ENCODE data around the gene CDC42BPB.

The CDC42BPB gene

DNA sequence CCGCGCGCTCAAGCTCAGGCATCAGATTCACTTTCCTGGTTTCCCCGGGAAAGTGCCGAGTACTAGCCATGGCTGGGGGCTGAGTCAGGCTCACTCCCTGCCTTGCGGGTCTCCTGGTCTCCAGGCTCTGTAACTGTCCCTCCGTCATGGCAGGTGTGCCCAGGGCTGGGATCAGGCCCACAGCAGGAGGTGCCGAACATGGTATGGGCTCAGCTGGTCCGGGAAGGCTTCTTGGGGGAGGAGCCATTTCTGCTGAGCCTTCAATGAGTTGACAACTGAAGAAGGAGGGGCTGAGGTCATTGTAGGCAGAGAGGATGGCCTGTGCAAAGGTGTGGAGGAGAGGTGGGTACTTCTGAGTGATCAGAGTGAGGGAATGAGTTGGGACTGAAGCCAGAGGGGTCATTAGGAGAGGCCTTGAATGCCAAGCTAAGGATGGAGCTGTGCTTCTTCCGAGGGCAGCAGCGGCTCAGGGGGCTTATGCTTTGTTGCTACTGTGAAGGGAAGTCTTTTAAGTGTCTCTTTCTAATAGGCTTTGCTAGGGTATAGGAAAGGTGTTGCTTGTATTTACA, 37.9 kb upstream of the CDC42BPB start:
- DNase-seq: no peak

DNA sequence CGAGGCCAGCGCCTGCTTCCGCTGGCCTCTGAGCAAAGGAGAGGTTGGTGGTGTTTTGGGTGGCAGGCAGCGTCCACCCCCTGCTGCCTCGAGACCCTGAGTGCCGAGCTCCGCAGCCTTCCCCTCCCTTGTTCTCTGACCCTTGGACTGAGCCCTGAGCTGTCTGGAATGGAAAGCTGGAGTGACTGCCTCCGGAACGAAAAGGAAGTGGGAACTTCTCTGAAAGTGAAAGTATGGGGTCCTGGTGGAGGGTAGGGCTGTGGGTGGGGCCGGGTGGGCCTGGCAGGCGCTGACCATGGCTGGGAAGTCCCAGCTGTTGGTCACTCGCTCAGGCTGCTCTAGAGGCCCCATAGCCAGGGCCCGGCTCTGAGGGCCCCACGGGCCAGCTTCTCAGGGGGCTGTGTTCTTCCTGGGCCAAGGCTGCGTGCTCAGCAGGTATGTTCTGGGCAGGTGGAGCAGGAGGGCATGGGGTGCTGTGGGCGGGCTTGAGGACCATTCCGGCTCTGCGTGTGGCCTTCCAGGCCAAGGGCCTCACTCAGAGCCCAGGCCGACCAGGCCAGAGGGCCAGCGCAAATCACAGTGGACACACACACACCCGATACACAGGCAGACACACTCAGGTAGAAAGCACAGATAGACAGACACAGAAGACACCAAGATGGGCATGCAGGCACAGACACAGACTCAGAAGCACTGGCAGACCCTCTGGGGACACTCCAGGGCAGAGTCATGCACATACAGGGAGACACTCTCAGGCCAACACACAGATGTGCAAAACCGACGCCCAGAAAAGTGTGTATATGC, 37.3 kb upstream of the CDC42BPB start, which contains the start of gene EXOC3L4:
Gene EXOC3L4 (plus strand): TSS at position 320 of the 804 bp plus-strand sequence. CDS start 5,495 bp downstream, outside the sequence.
- no peak for DNase-seq

- no peak for DNase-seq
These were observed 36.6 kb upstream of the CDC42BPB start for GRCh38 chr14:103093856-103094405.

- no peak for DNase-seq
These were observed 34.5 kb upstream of the CDC42BPB start for GRCh38 chr14:103091883-103092222.

DNA sequence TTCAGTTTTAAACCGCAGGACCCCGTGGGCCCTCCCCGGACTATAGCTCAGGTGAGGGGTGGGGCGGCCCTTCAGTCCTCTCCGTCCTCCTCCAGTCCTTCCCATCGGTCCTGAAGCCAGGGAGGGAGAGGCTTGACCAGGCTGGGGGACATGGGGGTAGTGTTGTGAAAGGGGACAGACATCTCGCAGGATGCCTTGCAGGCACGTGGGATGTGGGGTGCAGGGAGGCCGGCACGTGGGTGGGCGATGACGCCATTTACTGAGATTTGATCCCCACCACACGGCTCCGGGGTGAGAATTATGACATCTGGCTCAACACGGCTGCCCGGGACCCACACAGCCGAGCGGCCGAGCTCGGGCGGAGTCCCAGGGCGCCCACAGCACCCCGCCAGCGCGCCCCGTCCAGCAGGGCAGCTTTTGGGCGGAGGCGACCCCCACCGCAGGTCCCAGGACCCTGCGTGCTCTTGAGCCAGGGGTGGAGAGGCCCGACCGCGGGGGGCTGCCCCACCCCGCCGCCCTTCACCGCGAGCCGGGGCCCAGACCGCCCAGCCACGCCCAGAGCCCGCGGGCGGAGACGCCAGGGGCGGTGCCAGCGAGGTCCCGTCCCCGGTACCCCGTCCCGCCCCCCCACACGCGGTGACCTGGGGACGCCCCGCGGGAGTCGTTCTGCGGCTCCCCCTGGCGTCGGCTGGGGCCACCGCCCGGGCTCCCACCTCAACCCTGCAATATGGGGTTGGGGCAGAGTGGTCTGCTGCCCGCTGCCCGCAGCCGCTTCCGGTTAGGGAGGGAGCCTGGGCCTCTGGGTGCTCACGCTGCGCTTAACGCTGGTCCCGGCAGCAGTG, 33.9 kb upstream of the CDC42BPB start:
- DNase-seq: peak; percentile 19

DNA sequence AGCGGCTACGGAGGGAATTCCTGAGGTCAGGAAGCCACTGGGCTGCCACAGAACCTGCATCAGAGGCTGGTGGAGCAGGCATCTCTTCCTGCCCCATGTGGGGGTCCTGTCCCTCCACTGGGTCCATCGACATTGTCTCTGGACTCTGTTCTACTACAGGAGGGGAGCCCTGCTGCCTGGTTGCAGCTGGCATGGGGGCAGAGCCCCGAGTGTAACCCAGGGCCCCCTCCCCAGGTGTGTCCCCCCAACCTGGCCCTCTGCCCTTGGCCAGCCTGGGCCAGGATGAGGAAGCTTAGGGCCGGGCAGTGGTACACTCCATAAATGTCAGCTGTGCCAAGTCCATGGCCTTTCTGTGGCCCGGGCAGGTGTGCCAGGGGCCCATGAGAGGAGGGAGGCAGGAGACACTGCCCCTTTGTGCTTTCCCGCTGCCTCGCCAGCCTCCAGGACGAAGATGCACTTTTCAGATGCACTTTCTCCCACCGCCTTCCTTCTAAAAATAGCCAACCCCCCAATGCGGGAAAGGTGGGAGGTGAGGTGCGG, 33.2 kb upstream of the CDC42BPB start:
- DNase-seq: no peak

- no peak for DNase-seq
These were observed 32.3 kb upstream of the CDC42BPB start for GRCh38 chr14:103089386-103090335.

- no peak for DNase-seq
These were observed 31.6 kb upstream of the CDC42BPB start for GRCh38 chr14:103088921-103089320.

DNA sequence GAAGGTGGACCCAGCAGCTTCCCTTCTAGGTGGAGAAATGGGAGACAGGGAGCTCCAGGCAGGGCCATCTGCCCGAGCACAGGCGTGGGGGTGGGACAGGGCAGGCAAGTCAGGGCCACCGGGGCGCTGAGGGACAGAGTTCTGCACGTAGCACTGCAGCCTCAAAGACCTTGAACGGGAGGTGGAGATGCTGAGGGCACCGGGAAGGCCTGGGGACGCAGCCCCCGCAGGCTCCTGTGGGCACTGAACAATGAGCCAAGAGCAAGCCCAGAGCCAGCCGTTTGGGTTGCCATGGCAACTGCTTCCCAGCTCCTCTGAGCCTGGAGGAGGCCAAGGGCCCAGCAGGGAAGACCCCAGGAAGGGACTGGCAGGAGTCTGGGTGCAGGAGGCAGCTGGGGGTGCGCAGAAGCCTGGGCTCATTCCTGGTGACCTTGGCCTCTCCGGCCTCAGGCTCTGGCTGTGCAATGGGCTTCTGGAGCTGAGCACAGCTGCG, 30.0 kb upstream of the CDC42BPB start:
- DNase-seq: no peak

- DNase-seq: no peak
These were observed 29.5 kb upstream of the CDC42BPB start for GRCh38 chr14:103086771-103087342.

- no peak for DNase-seq
These were observed 28.1 kb upstream of the CDC42BPB start for GRCh38 chr14:103085106-103086091.

- DNase-seq: no peak
These were observed 26.9 kb upstream of the CDC42BPB start, which contains the start of gene LBHD2 for GRCh38 chr14:103084021-103084919. TSS of gene LBHD2 (plus strand) at chr14:103084210. CDS start at chr14:103086013, 1,803 bp downstream.

DNA sequence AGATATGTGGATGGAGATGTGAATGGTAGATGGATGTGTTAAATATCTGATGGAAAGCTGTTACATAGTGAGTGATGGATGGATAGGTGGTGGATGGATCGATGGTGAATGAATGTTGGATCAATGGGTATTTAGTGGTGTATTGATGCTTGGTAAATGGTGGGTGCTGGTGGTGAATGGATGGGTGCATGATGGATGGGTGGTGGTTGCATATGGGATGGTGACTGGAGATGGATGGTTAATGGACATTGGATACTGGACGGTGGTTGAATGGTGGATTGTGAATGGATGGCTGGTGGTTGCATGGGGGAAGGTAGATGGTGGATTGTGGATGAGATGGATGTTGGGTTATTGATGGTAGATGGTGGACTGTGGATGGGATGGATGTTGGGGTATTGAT, 24.6 kb upstream of the CDC42BPB start:
- DNase-seq: no peak

GRCh38 chr14:103078860-103079587, 21.7 kb upstream of the CDC42BPB start:
- no peak for DNase-seq

DNA sequence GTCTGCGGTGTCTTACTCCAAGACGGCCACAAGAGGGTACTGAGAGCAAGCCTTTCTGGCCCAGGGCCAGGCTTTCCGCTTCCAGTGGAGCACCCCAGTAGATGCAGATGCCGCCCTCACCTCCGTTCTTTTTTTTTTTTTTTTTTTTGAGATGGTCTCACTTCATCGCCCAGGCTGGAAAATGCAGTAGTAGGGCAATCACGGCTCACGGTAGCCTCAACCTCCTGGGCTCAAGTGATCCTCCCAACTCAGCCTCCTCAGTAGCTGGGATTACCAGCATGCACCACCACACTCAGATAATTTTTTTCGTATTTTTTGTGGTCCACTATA, 21.0 kb upstream of the CDC42BPB start:
- DNase-seq: peak; percentile 77

- DNase-seq: no peak
These were observed 17.5 kb upstream of the CDC42BPB start for GRCh38 chr14:103074729-103075367.

GRCh38 chr14:103073876-103074728, 16.8 kb upstream of the CDC42BPB start:
- DNase-seq: peak; percentile 11
